Glutamatergic neuron (in vitro differentiated cells): ENCODE results near the gene NUTM2A. TPM values are rescaled to one million over a fixed set of nuclear protein-coding genes. Genes with fewer than 3 reads are reported as not detected.
"Not testable (repeated sequence)": the region's sequence is repeated elsewhere in the genome, so short reads cannot be mapped to it uniquely, and the experiment has no call there.

Source experiments
- DNase-seq: peaks from one replicate; pipeline ENCODE4 v3.0.0; 2022
- H3K27ac Mint-ChIP-seq: one replicate; pipeline ENCODE4 v1.8.0; 2020; ENCODE audit warnings: mild to moderate bottlenecking, mixed read lengths, inconsistent platforms; ENCODE audit not compliant: unreplicated experiment
- H3K27me3 Mint-ChIP-seq: one replicate; pipeline ENCODE4 v1.8.0; 2020; ENCODE audit warnings: mild to moderate bottlenecking, moderate library complexity, mixed read lengths, inconsistent platforms; ENCODE audit not compliant: unreplicated experiment
- H3K36me3 Mint-ChIP-seq: one replicate; pipeline ENCODE4 v1.8.0; 2020; ENCODE audit warnings: mild to moderate bottlenecking, mixed read lengths, inconsistent platforms; ENCODE audit not compliant: unreplicated experiment
- H3K4me1 Mint-ChIP-seq: one replicate; pipeline ENCODE4 v1.8.0; 2020; ENCODE audit warnings: mild to moderate bottlenecking, low read depth, mixed read lengths, inconsistent platforms; ENCODE audit not compliant: unreplicated experiment
- H3K4me3 Mint-ChIP-seq: one replicate; pipeline ENCODE4 v1.8.0; 2020; ENCODE audit warnings: mild to moderate bottlenecking, mixed read lengths, inconsistent platforms; ENCODE audit not compliant: unreplicated experiment
- H3K9me3 Mint-ChIP-seq: one replicate; pipeline ENCODE4 v1.8.0; 2020; ENCODE audit warnings: mild to moderate bottlenecking, moderate library complexity, mixed read lengths, inconsistent platforms; ENCODE audit not compliant: unreplicated experiment
- long read RNA-seq: library from polyadenylated mRNA; unstranded; transcript quantifications from one replicate; pipeline ENCODE4 v2.0.0, GENCODE V29; 2020; ENCODE audit not compliant: unreplicated experiment
- total RNA-seq: library from RNA; stranded (reverse); fragmentation: NEBNext Ultra II Directional; extraction: Animal tissue kit (Norgen Biotek cat#: 25700); gene quantifications from one replicate; pipeline ENCODE4 v1.2.1, GENCODE V29; 2021; ENCODE audit not compliant: unreplicated experiment

NUTM2A gene
- total RNA-seq: 1.3 TPM
- long read RNA-seq: 0 reads

GRCh38 chr10:87225148-87225547 lies at the start of gene NUTM2A:
Gene NUTM2A, plus strand, starts transcription at chr10:87225448. Its CDS starts 383 bp downstream, at chr10:87225831.
- H3K9me3 Mint-ChIP-seq, H3K4me1 Mint-ChIP-seq, H3K36me3 Mint-ChIP-seq, DNase-seq, H3K4me3 Mint-ChIP-seq, H3K27ac Mint-ChIP-seq, H3K27me3 Mint-ChIP-seq: not testable (repeated sequence)

- H3K36me3 Mint-ChIP-seq, H3K27ac Mint-ChIP-seq, H3K9me3 Mint-ChIP-seq, H3K27me3 Mint-ChIP-seq, H3K4me1 Mint-ChIP-seq, H3K4me3 Mint-ChIP-seq, DNase-seq: not testable (repeated sequence)
Measured at GRCh38 chr10:87177587-87177986, 47.7 kb upstream of the NUTM2A start.

GRCh38 chr10:87184421-87184820 lies 40.8 kb upstream of the NUTM2A start:
- DNase-seq, H3K4me3 Mint-ChIP-seq, H3K27ac Mint-ChIP-seq, H3K9me3 Mint-ChIP-seq, H3K27me3 Mint-ChIP-seq, H3K4me1 Mint-ChIP-seq: not testable (repeated sequence)
- peaks cover 14% of the 10 kb centered on the region for H3K36me3 Mint-ChIP-seq

- DNase-seq, H3K27ac Mint-ChIP-seq, H3K9me3 Mint-ChIP-seq, H3K4me3 Mint-ChIP-seq, H3K4me1 Mint-ChIP-seq, H3K27me3 Mint-ChIP-seq: not testable (repeated sequence)
- H3K36me3 Mint-ChIP-seq: peaks cover 14% of the 10 kb centered on the region
Measured at GRCh38 chr10:87186016-87186415, 39.2 kb upstream of the NUTM2A start.

GRCh38 chr10:87187573-87187972 lies 37.7 kb upstream of the NUTM2A start:
- not testable (repeated sequence) for H3K4me3 Mint-ChIP-seq, H3K27me3 Mint-ChIP-seq, H3K9me3 Mint-ChIP-seq, DNase-seq, H3K27ac Mint-ChIP-seq, H3K4me1 Mint-ChIP-seq
- peaks cover 14% of the 10 kb centered on the region for H3K36me3 Mint-ChIP-seq

- not testable (repeated sequence) for H3K36me3 Mint-ChIP-seq, H3K4me1 Mint-ChIP-seq, H3K27me3 Mint-ChIP-seq, H3K27ac Mint-ChIP-seq, H3K9me3 Mint-ChIP-seq, DNase-seq, H3K4me3 Mint-ChIP-seq
Measured at GRCh38 chr10:87191841-87192240, 33.4 kb upstream of the NUTM2A start.

- H3K4me1 Mint-ChIP-seq, H3K9me3 Mint-ChIP-seq, H3K4me3 Mint-ChIP-seq, H3K36me3 Mint-ChIP-seq, H3K27ac Mint-ChIP-seq, H3K27me3 Mint-ChIP-seq, DNase-seq: not testable (repeated sequence)
Measured at GRCh38 chr10:87200924-87201323, 24.3 kb upstream of the NUTM2A start.

- H3K9me3 Mint-ChIP-seq, H3K4me1 Mint-ChIP-seq, H3K36me3 Mint-ChIP-seq, H3K27ac Mint-ChIP-seq, DNase-seq, H3K27me3 Mint-ChIP-seq, H3K4me3 Mint-ChIP-seq: not testable (repeated sequence)
Measured at GRCh38 chr10:87204801-87205200, 20.4 kb upstream of the NUTM2A start.

- H3K9me3 Mint-ChIP-seq, H3K27ac Mint-ChIP-seq, H3K27me3 Mint-ChIP-seq, H3K36me3 Mint-ChIP-seq, DNase-seq, H3K4me1 Mint-ChIP-seq, H3K4me3 Mint-ChIP-seq: not testable (repeated sequence)
Measured at GRCh38 chr10:87206922-87207321, 18.3 kb upstream of the NUTM2A start.

- DNase-seq, H3K9me3 Mint-ChIP-seq, H3K27ac Mint-ChIP-seq, H3K36me3 Mint-ChIP-seq, H3K4me1 Mint-ChIP-seq, H3K27me3 Mint-ChIP-seq, H3K4me3 Mint-ChIP-seq: not testable (repeated sequence)
Measured at GRCh38 chr10:87210309-87210708, 14.9 kb upstream of the NUTM2A start.

- not testable (repeated sequence) for H3K27me3 Mint-ChIP-seq, H3K9me3 Mint-ChIP-seq, DNase-seq, H3K4me1 Mint-ChIP-seq, H3K27ac Mint-ChIP-seq, H3K4me3 Mint-ChIP-seq, H3K36me3 Mint-ChIP-seq
Measured at GRCh38 chr10:87211848-87212247, 13.4 kb upstream of the NUTM2A start.

GRCh38 chr10:87213150-87213765 lies 12.0 kb upstream of the NUTM2A start:
- not testable (repeated sequence) for H3K27ac Mint-ChIP-seq, H3K36me3 Mint-ChIP-seq, H3K9me3 Mint-ChIP-seq, H3K4me1 Mint-ChIP-seq, H3K4me3 Mint-ChIP-seq, DNase-seq, H3K27me3 Mint-ChIP-seq

- H3K4me1 Mint-ChIP-seq, DNase-seq, H3K4me3 Mint-ChIP-seq, H3K9me3 Mint-ChIP-seq, H3K27me3 Mint-ChIP-seq, H3K27ac Mint-ChIP-seq, H3K36me3 Mint-ChIP-seq: not testable (repeated sequence)
Measured at GRCh38 chr10:87213806-87214205, 11.4 kb upstream of the NUTM2A start.
